Fibroblast of pulmonary artery (primary cell): ENCODE data around the gene HLCS.

Experiments
- DNase-seq: peaks from one replicate; pipeline ENCODE4 v3.0.0-alpha.2; 2010; ENCODE audit warnings: low read depth
- H3K4me3 ChIP-seq: replicated peaks from 2 replicates; pipeline ENCODE4 v1.5.1; 2011; ENCODE audit warnings: low read depth, mild to moderate bottlenecking, control low read depth, low read length, moderate library complexity
- TF ChIP-seq, protein P1 (sequence below): IDR thresholded peaks from 2 replicates; pipeline ENCODE4 v1.5.1; 2011; ENCODE audit warnings: mild to moderate bottlenecking, control low read depth, low read length, inconsistent platforms; ENCODE audit errors: missing control alignments

Gene HLCS

GRCh38 chr21:36859744-36860501 is 106.5 kb downstream of the HLCS start:
- peak; percentile 54 for DNase-seq
- H3K4me3 ChIP-seq = no peak overlapping the region
- TF ChIP-seq, protein P1, sequence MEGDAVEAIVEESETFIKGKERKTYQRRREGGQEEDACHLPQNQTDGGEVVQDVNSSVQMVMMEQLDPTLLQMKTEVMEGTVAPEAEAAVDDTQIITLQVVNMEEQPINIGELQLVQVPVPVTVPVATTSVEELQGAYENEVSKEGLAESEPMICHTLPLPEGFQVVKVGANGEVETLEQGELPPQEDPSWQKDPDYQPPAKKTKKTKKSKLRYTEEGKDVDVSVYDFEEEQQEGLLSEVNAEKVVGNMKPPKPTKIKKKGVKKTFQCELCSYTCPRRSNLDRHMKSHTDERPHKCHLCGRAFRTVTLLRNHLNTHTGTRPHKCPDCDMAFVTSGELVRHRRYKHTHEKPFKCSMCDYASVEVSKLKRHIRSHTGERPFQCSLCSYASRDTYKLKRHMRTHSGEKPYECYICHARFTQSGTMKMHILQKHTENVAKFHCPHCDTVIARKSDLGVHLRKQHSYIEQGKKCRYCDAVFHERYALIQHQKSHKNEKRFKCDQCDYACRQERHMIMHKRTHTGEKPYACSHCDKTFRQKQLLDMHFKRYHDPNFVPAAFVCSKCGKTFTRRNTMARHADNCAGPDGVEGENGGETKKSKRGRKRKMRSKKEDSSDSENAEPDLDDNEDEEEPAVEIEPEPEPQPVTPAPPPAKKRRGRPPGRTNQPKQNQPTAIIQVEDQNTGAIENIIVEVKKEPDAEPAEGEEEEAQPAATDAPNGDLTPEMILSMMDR = no peak

DNA sequence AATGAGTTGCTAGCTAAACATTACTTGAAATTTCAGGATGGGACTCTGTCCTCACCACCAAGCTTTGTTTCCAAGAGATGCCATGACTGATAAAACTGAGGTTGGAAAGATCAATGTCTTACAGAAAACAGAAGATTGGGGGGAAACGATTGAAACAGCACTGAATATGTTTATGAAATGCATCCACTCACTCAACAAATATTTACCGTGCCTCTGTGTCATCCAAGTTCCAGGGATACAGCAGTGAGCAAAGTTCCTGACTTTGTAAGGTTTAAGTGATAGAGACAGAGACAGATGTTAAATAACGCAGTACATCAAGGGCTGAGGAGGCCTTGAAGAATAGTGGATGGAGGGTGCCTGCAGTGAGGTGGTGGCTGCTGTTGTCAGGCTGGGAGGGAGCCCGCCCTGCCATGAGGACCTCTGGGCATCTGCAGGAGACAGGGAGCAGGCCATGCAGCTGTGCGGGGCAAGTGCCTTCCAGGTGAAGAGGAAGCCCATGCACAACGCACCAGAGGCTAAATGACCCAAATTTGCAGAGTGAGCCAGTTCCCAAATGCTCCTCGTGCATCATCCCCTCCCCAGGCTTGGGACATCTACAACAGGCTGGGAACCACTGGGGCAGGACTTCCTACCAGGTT is 108.0 kb downstream of the HLCS start:
- no peak for DNase-seq
- H3K4me3 ChIP-seq = no peak overlapping the region
- TF ChIP-seq, protein P1 = no peak

DNA sequence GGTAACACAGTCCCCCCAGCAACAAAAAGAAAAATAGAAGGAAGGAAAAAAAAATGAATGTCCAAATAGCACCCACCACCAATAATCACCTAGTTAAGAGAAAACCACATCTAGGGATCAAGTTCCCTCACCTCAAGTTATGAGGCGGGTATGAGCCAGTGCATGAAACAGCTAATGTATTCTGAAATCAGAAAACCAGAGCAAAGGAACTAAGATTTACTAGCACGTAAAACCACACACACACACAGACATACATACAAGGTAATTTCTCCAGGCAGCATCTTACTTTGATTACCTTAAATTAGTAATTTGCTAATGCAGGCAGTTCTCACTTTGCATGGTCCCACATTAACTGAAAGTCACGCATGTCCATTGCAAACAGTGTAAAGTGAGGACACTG is 109.8 kb downstream of the HLCS start:
- H3K4me3 ChIP-seq = no peak overlapping the region
- TF ChIP-seq, protein P1 = no peak
- no peak for DNase-seq

DNA sequence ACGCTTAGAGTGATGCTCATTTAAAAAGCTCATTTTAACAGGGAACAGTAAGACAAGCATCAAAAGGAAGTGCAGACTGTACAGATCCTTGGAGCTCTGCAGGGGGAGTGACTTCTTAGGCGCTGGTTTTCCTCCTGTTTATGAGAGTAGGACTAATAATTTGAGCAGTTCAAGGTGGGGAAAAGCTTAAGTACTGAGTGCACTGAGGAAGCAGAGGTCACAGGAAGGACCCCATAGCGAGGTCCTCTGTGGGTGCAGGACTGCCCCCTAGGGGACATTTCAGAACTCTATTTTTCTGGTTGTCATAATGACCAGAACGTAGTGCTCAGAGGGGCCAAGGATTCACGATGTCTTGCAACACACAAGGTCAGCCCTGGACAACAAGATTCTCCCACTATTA is 112.1 kb downstream of the HLCS start:
- H3K4me3 ChIP-seq = no peak overlapping the region
- TF ChIP-seq, protein P1 = peak; percentile 65
- DNase-seq = peak; percentile 58

DNA sequence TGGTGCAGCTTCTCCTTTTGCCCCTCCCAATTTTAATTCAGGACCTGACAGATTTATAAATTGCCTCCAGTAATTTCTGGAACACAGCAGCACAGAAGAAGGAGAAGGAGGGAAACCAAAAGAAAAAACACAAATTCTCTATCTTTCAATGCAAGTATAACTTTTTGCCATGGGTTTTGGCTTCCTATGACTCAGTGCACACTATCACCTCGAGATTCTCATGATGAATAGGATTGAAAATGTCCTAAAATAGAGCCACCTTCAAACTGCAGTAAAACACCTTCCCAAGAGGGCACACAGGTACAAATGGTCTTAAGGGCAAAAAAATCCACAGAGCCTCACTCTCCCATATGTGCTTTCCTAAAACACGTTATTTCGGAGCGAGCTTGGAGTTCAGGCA is 113.6 kb downstream of the HLCS start:
- no peak overlapping the region for H3K4me3 ChIP-seq
- TF ChIP-seq, protein P1 = no peak

GRCh38 chr21:36852293-36852692 is 114.2 kb downstream of the HLCS start:
- H3K4me3 ChIP-seq = no peak overlapping the region
- no peak for DNase-seq
- TF ChIP-seq, protein P1 = no peak

More for the DNA sequence above, 113.6 kb downstream of the HLCS start:
- no peak for DNase-seq
